K562 treated with DMSO at 1 percent for 4 hours (cell line): ENCODE results near the gene SYMPK. TPM values are rescaled to one million over a fixed set of nuclear protein-coding genes. Genes with fewer than 3 reads are reported as not detected.

Experiments used
- total RNA-seq: library from RNA; unstranded; fragments of 300-600 nt; gene quantifications from 2 replicates; pipeline ENCODE4 v1.2.3, GENCODE V29; 2022; ENCODE audit not compliant: insufficient read depth

SYMPK gene
- 85.7 and 90.4 TPM in 2 replicates for total RNA-seq

DNA sequence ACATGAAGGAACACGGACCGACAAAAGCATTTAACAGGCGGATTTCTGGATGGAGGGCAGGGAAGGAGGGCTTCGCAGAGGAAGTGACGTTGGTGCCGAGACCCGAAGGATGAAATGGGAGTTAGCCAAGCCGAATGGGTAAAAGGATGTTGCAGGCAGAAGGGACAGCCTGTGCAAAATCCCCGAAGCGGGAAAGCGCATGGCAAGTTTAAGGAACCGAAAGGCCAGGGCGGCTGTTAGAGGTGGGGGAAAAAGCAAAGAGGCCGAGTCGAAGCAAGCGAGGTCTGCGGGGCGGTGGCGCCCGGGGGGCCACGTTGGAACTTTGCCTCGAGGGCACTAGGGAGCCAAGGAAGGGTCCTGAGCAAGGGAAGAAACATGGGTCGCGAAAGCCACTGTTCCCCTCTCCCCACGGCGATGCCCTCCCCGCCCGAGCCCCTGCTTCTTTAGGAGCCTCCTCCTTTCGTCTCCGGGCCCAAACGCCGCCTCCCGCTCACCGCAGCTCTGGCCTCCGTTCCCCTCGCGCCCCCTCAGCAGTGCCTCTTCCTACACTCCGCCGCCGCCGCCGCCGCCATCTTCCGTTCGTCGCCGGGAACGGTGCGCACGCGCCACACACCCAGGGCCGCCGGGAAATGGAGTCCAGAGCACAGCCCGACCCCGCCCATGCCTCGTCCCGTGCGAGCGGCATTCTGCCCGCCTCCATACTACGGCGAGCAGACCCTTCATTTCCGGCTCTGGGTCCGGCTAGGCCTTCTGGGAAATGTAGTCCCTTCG, at the start of gene SYMPK:
Gene SYMPK, minus strand, starts transcription at position 584 of the 771 bp plus-strand sequence. CDS start 8,652 bp downstream, outside the sequence.

DNA sequence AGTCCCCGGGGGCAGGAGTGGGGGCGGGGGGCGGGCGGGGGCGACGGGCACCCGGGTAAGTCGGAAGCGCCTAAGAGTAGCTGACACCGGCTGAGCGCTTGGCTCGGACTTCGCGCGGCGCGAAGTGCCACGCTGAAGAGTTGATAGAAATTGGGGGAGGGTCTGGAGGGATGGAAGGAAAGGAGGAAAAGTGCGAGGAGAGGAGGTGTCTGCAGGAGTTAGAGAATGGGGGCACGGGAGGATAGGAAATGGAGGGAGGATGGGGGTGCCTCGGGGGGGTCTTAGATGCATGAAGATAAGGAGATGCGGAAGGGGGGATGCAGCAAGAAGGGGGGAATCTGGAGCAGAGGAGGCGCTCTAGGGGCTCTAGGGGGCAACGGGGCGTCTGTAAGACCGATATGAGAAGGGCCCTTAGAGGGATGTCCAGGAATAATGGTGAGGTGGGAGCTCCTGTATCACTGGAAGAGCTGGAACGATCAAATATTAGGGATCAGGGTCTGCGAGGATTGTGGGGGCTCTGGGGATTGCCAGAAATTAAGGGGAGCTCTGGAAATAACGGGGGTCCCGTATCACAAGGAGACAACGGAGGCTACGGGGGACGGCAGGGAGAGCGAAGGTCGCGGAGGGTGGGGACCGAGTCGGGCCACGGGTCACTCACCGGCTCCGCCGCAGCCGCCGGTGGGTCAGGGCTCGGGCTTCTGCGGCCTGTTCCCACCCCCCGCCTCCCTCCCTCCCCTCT, 39.1 kb upstream of the SYMPK start, which contains the start of gene MYPOP:
Gene MYPOP, minus strand, starts transcription at position 702 of the 739 bp plus-strand sequence. CDS start 840 bp downstream, outside the sequence.

DNA sequence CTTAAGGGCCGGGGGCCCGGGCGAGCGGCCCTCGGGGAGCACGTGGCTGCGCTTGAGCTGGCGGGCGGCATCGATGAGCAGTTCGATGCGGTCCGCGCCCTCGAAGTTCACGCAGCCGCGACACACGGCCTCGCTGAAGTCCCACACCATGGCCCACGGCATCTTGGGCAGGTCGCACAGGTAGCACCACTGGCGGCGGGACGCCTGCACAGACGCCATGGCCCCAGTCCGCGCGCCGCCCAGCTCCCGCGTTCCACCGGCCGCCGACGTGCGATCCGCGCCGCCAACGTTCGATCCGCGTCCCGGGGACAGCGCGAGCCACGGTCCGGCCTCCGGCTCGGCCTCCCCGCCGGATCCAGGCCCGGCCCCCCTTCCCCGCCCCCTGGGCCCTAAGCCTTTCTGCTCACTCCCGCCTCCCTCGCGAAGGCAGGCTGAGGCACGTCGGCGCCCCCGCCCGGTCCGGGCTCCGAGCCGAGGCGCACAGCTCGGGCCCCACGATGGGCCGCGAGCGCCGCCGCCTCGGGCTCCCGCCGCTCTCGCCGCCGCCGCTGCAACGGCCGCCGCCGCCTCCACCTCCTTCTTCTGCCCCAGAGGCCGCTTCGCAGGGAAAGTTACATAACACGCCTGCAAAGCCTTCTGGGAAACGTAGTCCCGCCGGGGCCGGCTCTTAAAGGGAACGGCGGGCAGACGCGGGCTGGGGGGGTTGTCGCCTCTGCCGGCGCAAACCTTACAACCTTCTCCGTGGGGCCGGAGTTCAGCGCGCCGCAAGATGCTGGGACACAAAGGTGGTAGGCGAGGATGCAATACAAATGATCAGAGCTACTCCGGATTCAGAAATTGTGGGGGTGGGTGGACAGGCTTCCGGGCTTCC, 22.8 kb upstream of the SYMPK start, which contains the start of gene IRF2BP1:
Gene IRF2BP1, minus strand, starts transcription at position 586 of the 871 bp plus-strand sequence. Its CDS starts 367 bp downstream, at position 219.

DNA sequence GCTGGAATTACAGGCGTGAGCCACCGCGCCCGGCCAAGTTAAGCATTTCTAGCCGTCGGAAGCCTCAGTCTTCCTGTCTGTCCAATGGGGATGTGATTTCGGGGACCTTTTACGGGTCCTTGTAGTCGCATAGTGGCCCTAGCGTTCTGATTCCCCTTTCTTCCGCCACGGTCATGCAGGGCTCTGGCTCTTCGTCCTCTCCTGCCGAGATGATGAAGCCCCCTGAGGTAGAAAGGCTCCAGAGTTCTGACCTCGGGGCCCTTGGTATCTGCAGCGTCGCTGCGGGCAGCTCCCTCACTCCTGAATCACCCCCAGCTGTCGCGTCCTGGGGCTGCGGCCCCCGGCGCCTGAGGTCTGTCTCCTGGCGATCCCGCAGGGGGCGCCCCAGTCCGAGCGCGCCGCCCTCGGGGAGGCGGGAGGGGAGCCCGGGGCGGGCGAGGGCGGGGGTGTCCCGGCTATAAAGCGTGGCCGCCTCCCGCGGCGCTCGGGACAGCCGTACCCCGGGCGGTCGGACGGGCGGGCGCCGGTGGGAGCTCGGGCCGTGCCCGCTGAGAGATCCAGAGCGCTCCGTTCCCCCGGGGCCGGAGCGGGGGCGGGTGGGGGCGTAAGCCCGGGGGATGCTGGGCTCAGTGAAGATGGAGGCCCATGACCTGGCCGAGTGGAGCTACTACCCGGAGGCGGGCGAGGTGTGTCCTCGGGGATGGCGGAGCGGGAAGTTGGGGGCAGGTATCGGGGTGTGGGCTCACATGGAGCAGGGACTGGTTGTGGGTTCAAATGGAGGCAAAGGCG, 1.1 kb upstream of the SYMPK start, which contains the start of gene FOXA3:
Gene FOXA3, plus strand, starts transcription at position 487 of the 789 bp plus-strand sequence. Its CDS starts 131 bp downstream, at position 618.

DNA sequence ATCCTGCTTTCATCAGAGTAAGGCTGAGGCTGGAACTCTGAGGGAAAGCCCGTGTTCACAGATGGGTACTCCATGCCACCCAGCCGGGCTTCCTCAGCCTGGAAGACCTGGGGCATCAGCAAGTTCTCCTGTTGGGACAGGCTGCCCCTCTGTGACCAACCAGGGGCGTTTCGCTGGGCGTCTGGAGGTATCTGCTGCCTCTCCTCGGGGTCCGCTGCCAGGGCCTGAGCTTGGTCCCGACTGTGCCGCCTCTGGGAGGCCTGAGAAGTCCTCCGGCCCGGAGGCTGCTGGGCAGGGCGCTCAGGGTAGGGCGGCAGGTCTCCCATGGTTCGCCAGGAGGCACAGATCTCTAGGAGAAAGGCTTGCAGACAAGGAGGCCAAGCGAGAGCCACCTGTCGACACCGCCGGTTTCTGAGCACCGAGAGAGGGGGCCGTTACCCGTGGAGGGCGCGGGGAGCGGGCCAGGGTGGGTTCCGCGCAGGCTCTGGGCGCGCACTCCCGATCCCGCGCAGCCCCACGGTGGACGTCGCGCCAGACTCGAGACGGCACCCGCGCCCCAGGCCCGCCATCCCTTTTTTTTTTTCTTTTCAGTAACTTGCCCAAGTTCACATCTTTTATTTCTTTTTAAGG, 48.0 kb downstream of the SYMPK start, which contains the start of gene RSPH6A:
Gene RSPH6A, minus strand, starts transcription at position 458 of the 630 bp plus-strand sequence. Its CDS starts 132 bp downstream, at position 326.

DNA sequence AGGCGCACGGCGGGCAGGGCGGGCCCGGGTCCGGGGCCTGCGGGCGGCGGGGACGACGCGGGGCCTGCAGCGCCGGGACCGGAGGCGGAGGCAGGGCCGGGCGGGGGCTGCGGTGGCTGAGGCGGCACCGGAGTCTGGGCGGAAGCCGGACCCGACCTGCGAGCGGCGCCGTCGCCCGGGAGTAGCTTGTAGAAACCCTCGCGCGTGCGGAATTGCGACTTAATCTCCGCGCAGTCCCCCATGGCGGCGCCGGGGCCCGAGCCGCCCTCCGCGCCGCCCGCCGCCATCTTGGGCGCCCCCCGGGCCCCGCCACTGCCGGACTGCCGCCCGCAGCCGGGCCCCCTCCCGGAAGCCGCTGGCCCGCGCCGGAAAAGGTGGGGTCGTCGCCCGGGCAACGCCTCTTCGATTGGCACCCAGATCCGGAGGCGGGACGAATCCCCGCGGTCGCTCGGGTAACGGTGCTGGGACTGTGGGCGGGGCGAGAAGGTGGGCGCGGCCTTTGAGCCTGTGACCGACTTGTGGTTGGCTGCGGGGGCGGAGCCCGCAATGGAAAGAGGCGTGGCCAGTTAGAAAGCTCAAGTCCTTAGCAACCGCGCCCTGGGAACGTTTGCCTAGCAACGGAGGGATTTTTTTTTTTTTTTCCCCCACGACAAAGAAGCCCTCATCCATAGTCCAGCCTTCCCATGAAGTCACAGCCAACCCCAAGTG, 70.3 kb downstream of the SYMPK start, which contains the start of gene DMWD:
Gene DMWD, minus strand, starts transcription at position 376 of the 708 bp plus-strand sequence. Its CDS starts 89 bp downstream, at position 287.

DNA sequence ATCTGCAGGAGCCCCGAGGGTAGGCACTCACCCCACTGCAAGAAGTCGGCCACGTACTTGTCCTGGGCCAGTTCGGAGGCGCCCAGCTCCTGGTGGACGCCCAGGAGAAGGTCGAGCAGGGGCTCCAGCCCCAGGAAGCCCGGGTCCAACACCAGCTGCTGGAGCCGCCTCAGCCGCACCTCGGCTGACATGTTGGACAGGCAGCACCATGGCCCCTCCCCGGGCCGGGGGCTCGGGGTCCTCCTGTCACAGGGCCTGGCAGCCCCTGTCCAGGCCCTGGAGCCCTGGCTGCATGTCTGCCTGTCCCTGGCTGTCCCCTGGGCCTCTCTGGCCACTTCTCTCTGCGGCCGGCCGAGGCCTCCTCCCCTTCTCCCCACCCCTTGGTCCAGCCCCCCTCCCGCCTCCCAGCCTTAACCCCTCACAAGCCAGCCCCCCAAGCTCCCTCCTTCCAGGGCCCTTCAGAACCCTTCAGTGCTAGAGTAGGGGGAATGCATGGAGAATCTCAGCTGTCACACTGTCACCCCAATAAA, 80.7 kb downstream of the SYMPK start, which contains the start of gene DMPK:
Gene DMPK, minus strand, starts transcription at position 329 of the 530 bp plus-strand sequence. Its CDS starts 138 bp downstream, at position 191.

DNA sequence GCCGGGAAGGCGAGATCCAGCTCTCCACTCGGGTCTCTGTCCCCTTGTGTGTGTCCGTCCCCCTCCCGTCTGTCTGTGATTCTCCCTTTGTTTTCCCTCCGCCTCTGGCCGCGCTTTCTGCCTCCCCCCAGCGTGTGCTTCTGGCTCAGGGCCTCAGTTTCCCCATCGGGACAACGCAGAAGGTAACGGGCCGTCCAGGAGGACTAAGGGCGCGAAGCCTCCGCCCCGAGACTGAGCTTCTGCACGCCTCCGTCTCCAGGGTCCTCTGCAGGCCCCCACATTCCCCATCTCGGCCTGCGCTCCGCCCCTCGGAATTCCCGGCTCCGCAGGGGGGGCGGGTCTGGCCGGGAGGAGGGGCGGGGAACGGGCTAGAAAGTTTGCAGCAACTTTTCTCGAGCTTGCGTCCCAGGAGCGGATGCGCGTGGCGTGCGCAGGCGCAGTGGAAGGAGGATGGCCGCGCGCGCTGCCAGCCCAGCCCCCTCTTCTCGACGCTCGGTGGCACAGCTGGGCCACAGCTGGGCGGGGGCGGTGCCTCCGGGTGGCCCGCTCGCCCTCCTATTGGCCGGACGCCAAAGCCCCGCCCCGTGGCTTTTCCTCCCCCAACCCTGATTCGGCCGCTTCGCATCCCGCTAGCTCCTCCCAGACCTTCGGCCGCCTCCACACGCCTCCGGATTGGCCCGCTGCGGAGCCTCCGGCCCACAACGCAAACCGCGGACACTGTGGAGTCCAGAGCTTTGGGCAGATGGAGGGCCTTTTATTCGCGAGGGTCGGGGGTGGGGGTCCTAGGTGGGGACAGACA, 93.8 kb downstream of the SYMPK start, which contains the start of gene SIX5:
Gene SIX5, minus strand, starts transcription at position 269 of the 799 bp plus-strand sequence. CDS start 408 bp downstream, outside the sequence.

Other genes with a start within 250 kb of the SYMPK start
- gene EML2, start 223.8 kb downstream of the SYMPK start, total RNA-seq, result 48.9 and 83.8 TPM in 2 replicates
- 11.7 and 15.8 TPM in 2 replicates for gene GIPR, start 194.9 kb downstream of the SYMPK start, total RNA-seq
- gene SNRPD2, start 171.2 kb downstream of the SYMPK start, total RNA-seq, result 823 and 893 TPM in 2 replicates
- gene QPCTL, start 170.5 kb downstream of the SYMPK start, total RNA-seq, result 22.5 and 31.7 TPM in 2 replicates
- 16.7 TPM in 2 replicates for gene FBXO46, start 132.3 kb downstream of the SYMPK start, total RNA-seq
- gene MEIOSIN, start 129.7 kb downstream of the SYMPK start, total RNA-seq, result 0.28 and 0.44 TPM in 2 replicates
- 18.3 and 23.1 TPM in 2 replicates for gene SIX5, start 93.9 kb downstream of the SYMPK start, total RNA-seq
- 40.1 and 61.8 TPM in 2 replicates for gene DMPK, start 80.7 kb downstream of the SYMPK start, total RNA-seq
- 32.7 and 43.6 TPM in 2 replicates for gene DMWD, start 70.3 kb downstream of the SYMPK start, total RNA-seq
- gene RSPH6A, start 47.8 kb downstream of the SYMPK start, total RNA-seq, result 0.44 and 1.2 TPM in 2 replicates
- gene FOXA3, start 1.2 kb upstream of the SYMPK start, total RNA-seq, result 3.1 and 4.3 TPM in 2 replicates
- gene IRF2BP1, start 23.0 kb upstream of the SYMPK start, total RNA-seq, result 40.4 and 41.9 TPM in 2 replicates
- gene MYPOP, start 39.5 kb upstream of the SYMPK start, total RNA-seq, result 7.3 and 9.6 TPM in 2 replicates
- gene NANOS2, start 51.6 kb upstream of the SYMPK start, total RNA-seq, result not detected in 2 replicates
- not detected in 2 replicates for gene NOVA2, start 110.7 kb upstream of the SYMPK start, total RNA-seq
- gene CCDC61, start 132.3 kb upstream of the SYMPK start, total RNA-seq, result 7.1 and 10.1 TPM in 2 replicates
- gene PGLYRP1, start 159.9 kb upstream of the SYMPK start, total RNA-seq, result not detected in 2 replicates
- gene IGFL4, start 177.9 kb upstream of the SYMPK start, total RNA-seq, result not detected in 2 replicates